NCI-H1436 (cell line): ENCODE results near the gene NABP1.
"Not testable (repeated sequence)": the region's sequence is repeated elsewhere in the genome, so short reads cannot be mapped to it uniquely, and the experiment has no call there.

ENCODE experiments used
- DNase-seq: peaks from one replicate; lab custom pipeline; 2025; lab: John Stamatoyannopoulos, UW

Gene NABP1

GRCh38 chr2:191677646-191678436 lies at the start of gene NABP1:
Gene NABP1, plus strand, starts transcription at chr2:191678136. Its CDS starts 479 bp downstream, at chr2:191678615.
- DNase-seq: peak; percentile 95

GRCh38 chr2:191629001-191629453 lies 48.9 kb upstream of the NABP1 start:
- DNase-seq: no peak

- no peak for DNase-seq
These were observed 47.8 kb upstream of the NABP1 start for GRCh38 chr2:191629976-191630712.

GRCh38 chr2:191631754-191632153 lies 46.2 kb upstream of the NABP1 start:
- no peak for DNase-seq

GRCh38 chr2:191632426-191632825 lies 45.5 kb upstream of the NABP1 start:
- no peak for DNase-seq

- DNase-seq: no peak
These were observed 43.1 kb upstream of the NABP1 start for GRCh38 chr2:191634791-191635190.

- DNase-seq: no peak
These were observed 42.4 kb upstream of the NABP1 start for GRCh38 chr2:191635333-191636234.

GRCh38 chr2:191636235-191636543 lies 41.7 kb upstream of the NABP1 start:
- no peak for DNase-seq

GRCh38 chr2:191636586-191636985 lies 41.4 kb upstream of the NABP1 start:
- no peak for DNase-seq

- DNase-seq: no peak
These were observed 40.5 kb upstream of the NABP1 start for GRCh38 chr2:191637182-191638078.

GRCh38 chr2:191638079-191638801 lies 39.7 kb upstream of the NABP1 start:
- no peak for DNase-seq

- DNase-seq: no peak
These were observed 39.1 kb upstream of the NABP1 start for GRCh38 chr2:191638802-191639172.

- DNase-seq: no peak
These were observed 36.3 kb upstream of the NABP1 start for GRCh38 chr2:191641609-191642008.

- no peak for DNase-seq
These were observed 35.4 kb upstream of the NABP1 start for GRCh38 chr2:191642541-191642940.

GRCh38 chr2:191643429-191643828 lies 34.5 kb upstream of the NABP1 start:
- DNase-seq: no peak

GRCh38 chr2:191644613-191645012 lies 33.3 kb upstream of the NABP1 start:
- DNase-seq: not testable (repeated sequence)

- no peak for DNase-seq
These were observed 32.9 kb upstream of the NABP1 start for GRCh38 chr2:191645032-191645431.

- no peak for DNase-seq
These were observed 32.3 kb upstream of the NABP1 start for GRCh38 chr2:191645434-191646162.

GRCh38 chr2:191646163-191646902 lies 31.6 kb upstream of the NABP1 start:
- DNase-seq: no peak
